GM23338 (cell line): Measurements from ENCODE around the gene HIF1AN. TPM values are rescaled to one million over a fixed set of nuclear protein-coding genes. Genes with fewer than 3 reads are reported as not detected.

Source experiments
- ATAC-seq: fragments of 200-7000 bp; cut with Tn5 transposase; 3 replicates; pipeline ENCODE4 v1.9.1; 2020
- DNase-seq: peaks from one replicate; pipeline ENCODE4 v3.0.0-alpha.2; 2015; ENCODE audit warnings: low spot score
- H2AFZ ChIP-seq: fragments of 200-600 bp; sonication (generic); 2 replicates; pipeline ENCODE4 v1.8.0; 2016; ENCODE audit warnings: antibody characterized with exemption, mild to moderate bottlenecking, moderate library complexity
- H3F3A ChIP-seq: fragments of 200-600 bp; sonication (generic); replicated peaks from 2 replicates; pipeline ENCODE4 v1.8.0; 2017; ENCODE audit warnings: antibody characterized with exemption, mixed run types, low read depth
- H3K27ac ChIP-seq: fragments of 200-600 bp; sonication (generic); 2 replicates; pipeline ENCODE4 v1.6.1; 2016; ENCODE audit warnings: low read depth
- H3K27me3 ChIP-seq: fragments of 200-600 bp; sonication (generic); 2 replicates; pipeline ENCODE4 v1.8.0; 2016; ENCODE audit warnings: mild to moderate bottlenecking, mixed run types, moderate library complexity; ENCODE audit not compliant: insufficient read depth
- H3K36me3 ChIP-seq: fragments of 200-600 bp; sonication (generic); 2 replicates; pipeline ENCODE4 v1.8.0; 2016; ENCODE audit warnings: mild to moderate bottlenecking; ENCODE audit not compliant: insufficient read depth
- H3K4me1 ChIP-seq: fragments of 200-600 bp; sonication (generic); 2 replicates; pipeline ENCODE4 v1.8.0; 2016; ENCODE audit warnings: mild to moderate bottlenecking, moderate library complexity; ENCODE audit not compliant: insufficient read depth
- H3K4me2 ChIP-seq: fragments of 200-600 bp; sonication (generic); 2 replicates; pipeline ENCODE4 v1.7.1; 2017; ENCODE audit warnings: mixed run types
- H3K4me3 ChIP-seq: fragments of 200-600 bp; sonication (generic); 2 replicates; pipeline ENCODE4 v1.6.1; 2016; ENCODE audit warnings: mixed run types
- H3K79me2 ChIP-seq: fragments of 200-600 bp; sonication (generic); replicated peaks from 2 replicates; pipeline ENCODE4 v1.8.0; 2017; ENCODE audit warnings: mild to moderate bottlenecking; ENCODE audit not compliant: insufficient read depth
- H3K9me2 ChIP-seq: fragments of 200-600 bp; sonication (generic); 2 replicates; pipeline ENCODE4 v1.8.0; 2017; ENCODE audit not compliant: insufficient read depth
- H4K20me1 ChIP-seq: fragments of 200-600 bp; sonication (generic); replicated peaks from 2 replicates; pipeline ENCODE4 v1.8.0; 2017; ENCODE audit warnings: mild to moderate bottlenecking; ENCODE audit not compliant: insufficient read depth
- H3K27ac Mint-ChIP-seq: 2 replicates; pipeline ENCODE4 v1.8.0; 2020; ENCODE audit warnings: inconsistent platforms, mild to moderate bottlenecking, moderate library complexity, mixed read lengths
- H3K27me3 Mint-ChIP-seq: 3 replicates; pipeline ENCODE4 v1.8.0; 2022; ENCODE audit warnings: low read depth, mild to moderate bottlenecking, moderate library complexity, mixed read lengths, inconsistent platforms; ENCODE audit not compliant: insufficient read depth, poor library complexity
- H3K36me3 Mint-ChIP-seq: 3 replicates; pipeline ENCODE4 v1.8.0; 2021; ENCODE audit warnings: low read depth, mild to moderate bottlenecking, inconsistent platforms, moderate library complexity, mixed read lengths
- H3K4me1 Mint-ChIP-seq: 3 replicates; pipeline ENCODE4 v1.8.0; 2020; ENCODE audit warnings: mild to moderate bottlenecking, inconsistent platforms, mixed read lengths
- H3K4me3 Mint-ChIP-seq: 3 replicates; pipeline ENCODE4 v1.8.0; 2021; ENCODE audit warnings: moderate library complexity, mild to moderate bottlenecking, inconsistent platforms, mixed read lengths
- H3K9me3 Mint-ChIP-seq: 3 replicates; pipeline ENCODE4 v1.8.0; 2020; ENCODE audit warnings: moderate library complexity, mild to moderate bottlenecking, inconsistent platforms, mixed read lengths
- CREB1 ChIP-seq: fragments of 250-450 bp; sonication (Bioruptor Pico); IDR thresholded peaks from 2 replicates; pipeline ENCODE4 v1.5.0; 2020; ENCODE audit warnings: low read depth, mild to moderate bottlenecking, moderate library complexity
- CTCF ChIP-seq, 2 experiments: fragments of 200-600 bp in 1 of 2; sonication (generic) in 1 of 2; conservative IDR thresholded peaks; 2 replicates each; pipeline versions ENCODE4 v1.5.1 to v1.6.1; 2016 to 2017; ENCODE audit warnings: antibody characterized with exemption in 2 of 2, low read depth in 2 of 2, mild to moderate bottlenecking in 2 of 2, moderate library complexity in 1 of 2
- ETS1 ChIP-seq: IDR thresholded peaks from 2 replicates; pipeline ENCODE4 v1.6.1; 2016; ENCODE audit warnings: antibody characterized with exemption
- EZH2 ChIP-seq: fragments of 200-600 bp; sonication (generic); IDR thresholded peaks from one replicate; pipeline ENCODE4 v1.8.0; 2017; ENCODE audit warnings: antibody characterized with exemption, mild to moderate bottlenecking, low read depth; ENCODE audit not compliant: unreplicated experiment
- EZH2phosphoT487 ChIP-seq: fragments of 200-600 bp; sonication (generic); IDR thresholded peaks from one replicate; pipeline ENCODE4 v1.8.1; 2018; ENCODE audit warnings: antibody characterized with exemption; ENCODE audit not compliant: unreplicated experiment
- NANOG ChIP-seq: IDR thresholded peaks from 2 replicates; pipeline ENCODE4 v1.6.1; 2016; ENCODE audit warnings: antibody characterized with exemption, borderline replicate concordance
- POLR2AphosphoS5 ChIP-seq: IDR thresholded peaks from 2 replicates; pipeline ENCODE4 v1.6.1; 2016; ENCODE audit warnings: antibody characterized with exemption, low read depth
- REST ChIP-seq: IDR thresholded peaks from one replicate; pipeline ENCODE4 v1.6.1; 2018; ENCODE audit warnings: antibody characterized with exemption; ENCODE audit not compliant: unreplicated experiment
- STAT1 ChIP-seq: IDR thresholded peaks from one replicate; pipeline ENCODE4 v1.6.1; 2016; ENCODE audit warnings: antibody characterized with exemption; ENCODE audit not compliant: unreplicated experiment
- ZNF114 ChIP-seq: fragments of 250-450 bp; sonication (Bioruptor Pico); IDR thresholded peaks from 2 replicates; pipeline ENCODE4 v1.5.0; 2020; ENCODE audit warnings: mild to moderate bottlenecking, moderate library complexity
- ZNF331 ChIP-seq: fragments of 250-450 bp; sonication (Bioruptor Pico); IDR thresholded peaks from 2 replicates; pipeline ENCODE4 v1.5.0; 2020; ENCODE audit warnings: low read depth, mild to moderate bottlenecking, moderate library complexity
- ZNF462 ChIP-seq: fragments of 250-450 bp; sonication (Bioruptor Pico); IDR thresholded peaks from 2 replicates; pipeline ENCODE4 v1.5.0; 2020; ENCODE audit warnings: mild to moderate bottlenecking, moderate library complexity
- polyA plus RNA-seq: library from polyadenylated mRNA; unstranded; fragments of >200 nt; fragmentation: Nextera tagmentation; extraction: Ambion mirVana; gene quantifications from 2 replicates; pipeline ENCODE4 v1.2.1, GENCODE V29; 2016
- total RNA-seq: library from RNA; depleted of rRNA; stranded (reverse); fragments of >200 nt; shearing (Covaris generic); gene quantifications from 2 replicates; pipeline ENCODE4 v1.2.3, GENCODE V29; 2014

Gene HIF1AN
- total and polyA plus RNA-seq, 2 experiments from 2014 or later = 9.9 to 26.3 TPM

GRCh38 chr10:100496567-100496966 is 39.2 kb upstream of the HIF1AN start:
- Histone ChIP-seq H3K27me3 (no peaks in the 10 kb centered on the region), H3K36me3 (no peaks in the 10 kb centered on the region; the same call in 1 of the 2 replicates), H3K79me2 (no peaks in the 10 kb centered on the region), H3K9me2 (no peaks in the 10 kb centered on the region), H4K20me1 (no peaks in the 10 kb centered on the region), H3K4me1 (no peaks in the 10 kb centered on the region), H3F3A (no peaks in the 10 kb centered on the region), H3K4me2 (no peak overlapping the region), H3K27ac (no peak overlapping the region), H2AFZ (no peak overlapping the region), H3K4me3 (no peak overlapping the region)
- DNase-seq (no peak), ATAC-seq (no peak)
- no peaks in the 10 kb centered on the region for H3K4me1 Mint-ChIP-seq
- H3K27me3 Mint-ChIP-seq = peaks cover 15% of the 10 kb centered on the region
- H3K36me3 Mint-ChIP-seq = no peaks in the 10 kb centered on the region; the same call in 2 of the 3 replicates
- H3K27ac Mint-ChIP-seq = no peak overlapping the region
- TF ChIP-seq REST (no peak), EZH2 (no peak), ZNF331 (no peak), CTCF (conservative IDR thresholded peaks at IDR 0.05; ENCODE audit: low read depth in 2 of 2) (no peak), CREB1 (CRISPR knock-in tag) (no peak), EZH2phosphoT487 (no peak), POLR2AphosphoS5 (no peak), STAT1 (no peak), ZNF114 (CRISPR knock-in tag) (no peak), ZNF462 (CRISPR knock-in tag) (no peak), NANOG (no peak), ETS1 (no peak)
- no peaks in the 10 kb centered on the region for H3K9me3 Mint-ChIP-seq
- H3K4me3 Mint-ChIP-seq = no peak overlapping the region
